NCI-H128 (cell line): ENCODE results near the gene LSR.

Experiments
- DNase-seq: peaks from one replicate; lab custom pipeline; 2025; ENCODE audit not compliant: unreplicated experiment; lab: John Stamatoyannopoulos, UW

Gene LSR

GRCh38 chr19:35248310-35249145, at the start of gene LSR:
Gene LSR (plus strand): TSS chr19:35249002. CDS start chr19:35249023, 21 bp downstream.
- peak; percentile 92 for DNase-seq

GRCh38 chr19:35199481-35199880, 49.3 kb upstream of the LSR start:
- no peak for DNase-seq

- DNase-seq: no peak
Observed at GRCh38 chr19:35202722-35203688, 45.8 kb upstream of the LSR start.

GRCh38 chr19:35204799-35205732, 43.7 kb upstream of the LSR start:
- no peak for DNase-seq

- no peak for DNase-seq
Observed at GRCh38 chr19:35205733-35206323, 43.0 kb upstream of the LSR start.

GRCh38 chr19:35206379-35206778, 42.4 kb upstream of the LSR start:
- no peak for DNase-seq

GRCh38 chr19:35206855-35207254, 41.9 kb upstream of the LSR start:
- DNase-seq: no peak

- no peak for DNase-seq
Observed at GRCh38 chr19:35207391-35207871, 41.4 kb upstream of the LSR start.

- DNase-seq: no peak
Observed at GRCh38 chr19:35208121-35208520, 40.7 kb upstream of the LSR start.

- no peak for DNase-seq
Observed at GRCh38 chr19:35209646-35210045, 39.2 kb upstream of the LSR start.

- DNase-seq: no peak
Observed at GRCh38 chr19:35211545-35212230, 37.1 kb upstream of the LSR start.

- DNase-seq: no peak
Observed at GRCh38 chr19:35212241-35212640, 36.6 kb upstream of the LSR start.

GRCh38 chr19:35213663-35214632, 34.9 kb upstream of the LSR start:
- no peak for DNase-seq

- DNase-seq: no peak
Observed at GRCh38 chr19:35214766-35215422, 33.9 kb upstream of the LSR start.

- no peak for DNase-seq
Observed at GRCh38 chr19:35216016-35216832, 32.6 kb upstream of the LSR start.

- DNase-seq: no peak
Observed at GRCh38 chr19:35216833-35217648, 31.8 kb upstream of the LSR start.
